22Rv1 (cell line): ENCODE measurements around the gene ADAMTS16.

Experiments used
- ZFX ChIP-seq: fragments of 450-650 bp; IDR thresholded peaks from 2 replicates; pipeline ENCODE4 v1.6.1; 2017; ENCODE audit warnings: antibody characterized with exemption, borderline replicate concordance
- TF ChIP-seq, protein P1 (sequence below): fragments of 450-650 bp; IDR thresholded peaks from 2 replicates; pipeline ENCODE4 v1.5.1; 2017; ENCODE audit warnings: mild to moderate bottlenecking

DNA sequence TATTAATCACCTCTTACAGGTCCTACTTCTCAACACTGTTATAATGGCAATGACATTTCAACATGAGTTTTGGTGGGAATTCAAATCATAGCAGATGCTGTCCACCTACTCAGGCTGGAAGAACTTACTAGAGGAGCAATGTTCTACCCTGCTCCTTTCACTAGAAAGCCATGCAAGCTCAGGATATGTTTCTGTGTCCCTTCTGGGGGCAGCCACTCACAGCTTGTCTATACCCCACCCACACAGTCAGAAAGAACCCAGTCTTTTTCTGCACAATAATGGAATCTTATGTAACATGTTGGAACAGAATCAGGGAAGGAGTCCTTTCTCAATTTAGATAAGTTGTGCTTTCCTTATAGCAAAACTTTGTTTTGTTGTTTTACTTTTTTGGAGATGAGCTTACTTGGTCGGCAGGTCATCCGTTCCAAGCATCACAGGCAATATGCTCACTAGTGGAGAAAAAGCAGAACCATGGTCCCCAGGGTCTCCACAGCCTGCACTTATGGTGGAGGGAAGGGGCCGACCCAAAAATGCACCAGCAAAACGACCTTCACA lies 229.0 kb downstream of the ADAMTS16 start:
- TF ChIP-seq, protein P1, sequence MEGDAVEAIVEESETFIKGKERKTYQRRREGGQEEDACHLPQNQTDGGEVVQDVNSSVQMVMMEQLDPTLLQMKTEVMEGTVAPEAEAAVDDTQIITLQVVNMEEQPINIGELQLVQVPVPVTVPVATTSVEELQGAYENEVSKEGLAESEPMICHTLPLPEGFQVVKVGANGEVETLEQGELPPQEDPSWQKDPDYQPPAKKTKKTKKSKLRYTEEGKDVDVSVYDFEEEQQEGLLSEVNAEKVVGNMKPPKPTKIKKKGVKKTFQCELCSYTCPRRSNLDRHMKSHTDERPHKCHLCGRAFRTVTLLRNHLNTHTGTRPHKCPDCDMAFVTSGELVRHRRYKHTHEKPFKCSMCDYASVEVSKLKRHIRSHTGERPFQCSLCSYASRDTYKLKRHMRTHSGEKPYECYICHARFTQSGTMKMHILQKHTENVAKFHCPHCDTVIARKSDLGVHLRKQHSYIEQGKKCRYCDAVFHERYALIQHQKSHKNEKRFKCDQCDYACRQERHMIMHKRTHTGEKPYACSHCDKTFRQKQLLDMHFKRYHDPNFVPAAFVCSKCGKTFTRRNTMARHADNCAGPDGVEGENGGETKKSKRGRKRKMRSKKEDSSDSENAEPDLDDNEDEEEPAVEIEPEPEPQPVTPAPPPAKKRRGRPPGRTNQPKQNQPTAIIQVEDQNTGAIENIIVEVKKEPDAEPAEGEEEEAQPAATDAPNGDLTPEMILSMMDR, result no peak
- TF ChIP-seq ZFX, result no peak
